Ovary (tissue), 9 donors: Measurements from ENCODE around the gene COX15. TPM values are rescaled to one million over a fixed set of nuclear protein-coding genes. Genes with fewer than 3 reads are reported as not detected.

ENCODE experiments used
- DNase-seq, 5 donors: peaks; one replicate each; pipeline ENCODE4 v3.0.0-alpha.2; 2019 to 2020
- H3K27ac ChIP-seq, 2 donors: fragments of 200-600 bp; one replicate each; pipeline versions ENCODE4 v1.5.1 to v1.8.0; 2019 to 2022
- H3K27me3 ChIP-seq: fragments of 200-600 bp; one replicate; pipeline ENCODE4 v1.8.0; 2022
- H3K36me3 ChIP-seq: fragments of 200-600 bp; sonication (generic); one replicate; pipeline ENCODE4 v1.5.1; 2019
- H3K4me1 ChIP-seq: one replicate; pipeline ENCODE4 v1.8.1; 2013; ENCODE audit warnings: mild to moderate bottlenecking, moderate library complexity; ENCODE audit not compliant: insufficient read depth
- H3K4me3 ChIP-seq: fragments of 200-600 bp; sonication (generic); one replicate; pipeline ENCODE4 v1.5.1; 2017
- H3K9me3 ChIP-seq, 2 donors: fragments of 200-600 bp in 1 of 2; sonication (generic) in 1 of 2; one replicate each; pipeline versions ENCODE4 v1.5.1 to v1.8.1; 2013 to 2019; ENCODE audit warnings: mild to moderate bottlenecking in 1 of 2, moderate library complexity in 1 of 2
- EP300 ChIP-seq: sonication (generic); formaldehyde crosslinking; IDR thresholded peaks from one replicate; pipeline ENCODE4 v1.6.1; 2017; ENCODE audit warnings: antibody characterized with exemption
- POLR2A ChIP-seq: fragments of 450-650 bp; IDR thresholded peaks from one replicate; pipeline ENCODE4 v1.6.1; 2017; ENCODE audit warnings: antibody characterized with exemption, mild to moderate bottlenecking, moderate library complexity
- WGBS, 3 donors: extraction: QIAGEN DNeasy Blood & Tissue Kit in 1 of 3; methylation state at CpG; one replicate each; pipeline versions ENCODE4 v1.1.5 to v1.1.7; 2013 to 2017; 5-methylcytosine and 5-hydroxymethylcytosine counted together
- intact Hi-C, 4 donors: fragments of 100-400 bp; cut with DNase I; formaldehyde crosslinking; loops; one replicate each; pipeline versions ENCODE4 v1.11.0 to v1.15.1; 2022 to 2023
- polyA plus RNA-seq, 2 donors: library from polyadenylated mRNA; stranded (reverse); fragments of 200-250 nt in 1 of 2; fragments of 350-450 nt in 1 of 2; fragmentation: Illumina TruSeq in 1 of 2; extraction: RNeasy Lipid Tissue Mini Kit (QIAGEN cat#74804) in 1 of 2; gene quantifications; one replicate each; pipeline ENCODE4 v1.2.3, GENCODE V29; 2013 to 2014
- total RNA-seq, 7 donors: library from RNA; depleted of rRNA in 2 of 7; stranded (reverse); fragments of >200 nt in 2 of 7; fragmentation: NEBNext Ultra II Directional in 3 of 7; extraction: Animal tissue kit (Norgen Biotek cat#: 25700) in 3 of 7; gene quantifications; one replicate each; pipeline versions ENCODE4 v1.1.0 to v1.2.4, GENCODE V29; 2016 to 2023
- TF ChIP-seq, protein P1 (sequence below), 3 donors: fragments of 450-650 bp in 2 of 3; fragments of 200-600 bp in 1 of 3; IDR thresholded peaks; one replicate each; pipeline versions ENCODE4 v1.5.1 to v1.8.0; 2016 to 2022; ENCODE audit warnings: antibody characterized with exemption in 3 of 3, mild to moderate bottlenecking in 1 of 3
- donor health status: DM: no; HTN: no; CAD: no; lungs with moderate emphysema.
- donor health status: DM: no; HTN: no; CAD: no.
- donor health status: Bipolar disorder and iron deficiency.
- donor health status: DM: yes; HTN: yes; CAD: no.
- donor health status: DM: no; HTN: no; CAD: no.
- donor health status: DM: yes; HTN: yes; CAD: no.

COX15 gene
- total and polyA plus RNA-seq, 9 donors: 19.1 to 40.6 (median 36.5) TPM

DNA sequence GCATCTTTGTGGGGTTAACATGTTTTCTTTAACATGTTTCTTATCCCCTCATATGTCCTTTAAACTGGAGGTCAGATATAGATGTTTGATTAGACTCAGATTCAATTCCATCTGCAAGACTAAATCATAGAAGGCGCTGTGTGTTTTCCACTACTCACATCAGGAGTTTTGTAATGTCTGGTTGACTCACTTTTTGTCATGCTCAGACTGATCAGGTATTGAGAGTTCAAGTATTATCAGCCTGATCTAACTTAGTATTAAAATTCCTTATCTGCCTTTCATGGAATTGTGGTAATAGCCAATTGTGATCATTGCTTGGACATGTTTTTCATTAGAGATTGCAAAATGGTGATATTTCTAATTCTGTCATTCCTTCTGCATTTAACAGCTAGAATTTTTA is 42.5 kb downstream of the COX15 start:
- H3K27ac ChIP-seq: no peak overlapping the region
- no peaks in the 10 kb centered on the region for H3K36me3 ChIP-seq
- no peak for DNase-seq
- no peak overlapping the region for H3K4me3 ChIP-seq
- H3K27me3 ChIP-seq: no peaks in the 10 kb centered on the region
- 96 to 100% (median 100%) methylated on average over 1 of the region's 1 CpG for WGBS, 3 donors
- no peak for TF ChIP-seq POLR2A
- no peak for TF ChIP-seq EP300
- TF ChIP-seq, protein P1, sequence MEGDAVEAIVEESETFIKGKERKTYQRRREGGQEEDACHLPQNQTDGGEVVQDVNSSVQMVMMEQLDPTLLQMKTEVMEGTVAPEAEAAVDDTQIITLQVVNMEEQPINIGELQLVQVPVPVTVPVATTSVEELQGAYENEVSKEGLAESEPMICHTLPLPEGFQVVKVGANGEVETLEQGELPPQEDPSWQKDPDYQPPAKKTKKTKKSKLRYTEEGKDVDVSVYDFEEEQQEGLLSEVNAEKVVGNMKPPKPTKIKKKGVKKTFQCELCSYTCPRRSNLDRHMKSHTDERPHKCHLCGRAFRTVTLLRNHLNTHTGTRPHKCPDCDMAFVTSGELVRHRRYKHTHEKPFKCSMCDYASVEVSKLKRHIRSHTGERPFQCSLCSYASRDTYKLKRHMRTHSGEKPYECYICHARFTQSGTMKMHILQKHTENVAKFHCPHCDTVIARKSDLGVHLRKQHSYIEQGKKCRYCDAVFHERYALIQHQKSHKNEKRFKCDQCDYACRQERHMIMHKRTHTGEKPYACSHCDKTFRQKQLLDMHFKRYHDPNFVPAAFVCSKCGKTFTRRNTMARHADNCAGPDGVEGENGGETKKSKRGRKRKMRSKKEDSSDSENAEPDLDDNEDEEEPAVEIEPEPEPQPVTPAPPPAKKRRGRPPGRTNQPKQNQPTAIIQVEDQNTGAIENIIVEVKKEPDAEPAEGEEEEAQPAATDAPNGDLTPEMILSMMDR (IDR thresholded peaks at IDR 0.05): no peak
- intact Hi-C loops: no loop called here
- no peaks in the 10 kb centered on the region for H3K4me1 ChIP-seq
- H3K9me3 ChIP-seq: no peaks in the 10 kb centered on the region

GRCh38 chr10:99685597-99685967 is 46.3 kb downstream of the COX15 start:
- H3K27ac ChIP-seq: no peak overlapping the region
- 83 to 89% (median 88%) methylated on average over 2 of the region's 2 CpGs for WGBS, 3 donors

GRCh38 chr10:99682752-99683151 is 49.2 kb downstream of the COX15 start:
- WGBS, 3 donors: 82 to 86% (median 82%) methylated on average over 1 of the region's 1 CpG
- Histone ChIP-seq H3K36me3 (no peaks in the 10 kb centered on the region), H3K4me3 (no peak overlapping the region), H3K27me3 (no peaks in the 10 kb centered on the region), H3K4me1 (no peaks in the 10 kb centered on the region), H3K27ac (no peak overlapping the region), H3K9me3 (no peaks in the 10 kb centered on the region)
- TF ChIP-seq, protein P1 (IDR thresholded peaks at IDR 0.05): no peak
- TF ChIP-seq EP300: no peak
- no peak for TF ChIP-seq POLR2A
- DNase-seq: no peak
- intact Hi-C loops: no loop called here

More at GRCh38 chr10:99685597-99685967, 46.3 kb downstream of the COX15 start:
- TF ChIP-seq POLR2A (no peak), EP300 (no peak)
- TF ChIP-seq, protein P1 (IDR thresholded peaks at IDR 0.05): no peak
- no peaks in the 10 kb centered on the region for H3K4me1 ChIP-seq
- no peak for DNase-seq
- no peaks in the 10 kb centered on the region for H3K36me3 ChIP-seq
- no peak overlapping the region for H3K4me3 ChIP-seq
- no peaks in the 10 kb centered on the region for H3K9me3 ChIP-seq
- intact Hi-C loops: no loop called here
- H3K27me3 ChIP-seq: no peaks in the 10 kb centered on the region

Other genes with a start within 250 kb of the COX15 start
- under 1 TPM in 1 of 7 donors, not detected in 6; 0.18 TPM for gene NKX2-3, start 199.2 kb downstream of the COX15 start, total RNA-seq
- gene NKX2-3, start 199.2 kb downstream of the COX15 start, polyA plus RNA-seq: under 1 TPM; 0.07 to 0.12 TPM
- 10 to 100 TPM; 19.6 to 47.1 (median 42.9) TPM for gene SLC25A28, start 111.7 kb downstream of the COX15 start, total RNA-seq
- gene SLC25A28, start 111.7 kb downstream of the COX15 start, polyA plus RNA-seq: 10 to 100 TPM; 54.7 to 86.1 TPM
- 1 to 10 TPM; 2.1 to 7.6 (median 5.3) TPM for gene ENTPD7, start 72.6 kb downstream of the COX15 start, total RNA-seq
- 1 to 10 TPM; 1.1 to 8.8 TPM for gene ENTPD7, start 72.6 kb downstream of the COX15 start, polyA plus RNA-seq
- gene CUTC, start 107 bp upstream of the COX15 start, total RNA-seq: 10 to 100 TPM; 12.4 to 15.0 (median 13.9) TPM
- 10 to 100 TPM; 16.4 to 20.6 TPM for gene CUTC, start 107 bp upstream of the COX15 start, polyA plus RNA-seq
- gene ABCC2, start 50.5 kb upstream of the COX15 start, total RNA-seq: 1 to 10 TPM in 4 of 7 donors, under 1 TPM in 3; 0.38 to 1.8 (median 1.1) TPM
- under 1 TPM; 0.22 to 0.63 TPM for gene ABCC2, start 50.5 kb upstream of the COX15 start, polyA plus RNA-seq